GM21717 (cell line): ENCODE data around the gene NCOR1.

Experiments used
- ATAC-seq: cut with Tn5 transposase; IDR thresholded peaks from one replicate; pipeline ENCODE4 v1.9.1; 2021; ENCODE audit warnings: mild to moderate bottlenecking, moderate library complexity; ENCODE audit not compliant: unreplicated experiment

Gene NCOR1

GRCh38 chr17:15981646-15982580 lies 233.4 kb downstream of the NCOR1 start:
- ATAC-seq, result no peak

- ATAC-seq, result peak; percentile 89
These were observed 234.1 kb downstream of the NCOR1 start for GRCh38 chr17:15981208-15981607.
